ENCODE results near the gene ZRANB1.

Gene ZRANB1

GRCh38 chr10:125015356-125015944 is 73.5 kb downstream of the ZRANB1 start:
- H3K9me3 Mint-ChIP-seq = no peaks in the 10 kb centered on the region

GRCh38 chr10:125016123-125016522 is 74.2 kb downstream of the ZRANB1 start:
- Mint-ChIP-seq H3K27me3 (peaks cover 48% of the 10 kb centered on the region), H3K4me1 (peaks cover 10% of the 10 kb centered on the region), H3K27ac (no peak overlapping the region), H3K36me3 (no peaks in the 10 kb centered on the region), H3K4me3 (no peak overlapping the region), H3K9me3 (no peaks in the 10 kb centered on the region)
- CTCF ChIA-PET = no interaction called here
- DNase-seq = no peak

More at GRCh38 chr10:125015356-125015944, 73.5 kb downstream of the ZRANB1 start:
- H3K27ac Mint-ChIP-seq = no peak overlapping the region
- H3K36me3 Mint-ChIP-seq = no peaks in the 10 kb centered on the region
- CTCF ChIA-PET = no interaction called here
- H3K4me1 Mint-ChIP-seq = peaks cover 10% of the 10 kb centered on the region
- DNase-seq = peak; percentile 39
- no peak overlapping the region for H3K4me3 Mint-ChIP-seq
- H3K27me3 Mint-ChIP-seq = peaks cover 49% of the 10 kb centered on the region

GRCh38 chr10:125016611-125017202 is 74.8 kb downstream of the ZRANB1 start:
- CTCF ChIA-PET = interaction anchor here (1.2 kb wide), 1 partner anchor 31 kb away, joined by 4 read pairs; no protein-coding TSS in a partner anchor
- Mint-ChIP-seq H3K27ac (no peak overlapping the region), H3K4me3 (no peak overlapping the region), H3K4me1 (peaks cover 10% of the 10 kb centered on the region), H3K9me3 (no peaks in the 10 kb centered on the region), H3K27me3 (peaks cover 46% of the 10 kb centered on the region), H3K36me3 (no peaks in the 10 kb centered on the region)
- no peak for DNase-seq

- CTCF ChIA-PET = interaction anchor here (1.2 kb wide), 1 partner anchor 30 kb away, joined by 4 read pairs; no protein-coding TSS in a partner anchor
- Mint-ChIP-seq H3K27ac (no peak overlapping the region), H3K4me3 (no peak overlapping the region), H3K27me3 (peaks cover 41% of the 10 kb centered on the region), H3K4me1 (peaks cover 10% of the 10 kb centered on the region), H3K9me3 (no peaks in the 10 kb centered on the region), H3K36me3 (no peaks in the 10 kb centered on the region)
- DNase-seq = no peak
Measured at GRCh38 chr10:125017547-125018298, 75.8 kb downstream of the ZRANB1 start.

- CTCF ChIA-PET = no interaction called here
- Mint-ChIP-seq H3K36me3 (no peaks in the 10 kb centered on the region), H3K9me3 (no peaks in the 10 kb centered on the region), H3K4me3 (no peak overlapping the region), H3K4me1 (peaks cover 10% of the 10 kb centered on the region), H3K27ac (no peak overlapping the region), H3K27me3 (peaks cover 37% of the 10 kb centered on the region)
- DNase-seq = no peak
Measured at GRCh38 chr10:125018576-125019143, 76.7 kb downstream of the ZRANB1 start.

- Mint-ChIP-seq H3K4me1 (peaks cover 2% of the 10 kb centered on the region), H3K4me3 (no peak overlapping the region), H3K27ac (no peak overlapping the region), H3K9me3 (no peaks in the 10 kb centered on the region), H3K36me3 (no peaks in the 10 kb centered on the region), H3K27me3 (peaks cover 21% of the 10 kb centered on the region)
- CTCF ChIA-PET = interaction anchor here (0.9 kb wide), 1 partner anchor 9 kb away, joined by 3 read pairs; no protein-coding TSS in a partner anchor
- DNase-seq = no peak
Measured at GRCh38 chr10:125020386-125020785, 78.5 kb downstream of the ZRANB1 start.

- Mint-ChIP-seq H3K4me1 (no peaks in the 10 kb centered on the region), H3K27ac (no peak overlapping the region), H3K9me3 (no peaks in the 10 kb centered on the region), H3K36me3 (no peaks in the 10 kb centered on the region), H3K4me3 (no peak overlapping the region), H3K27me3 (peaks cover 18% of the 10 kb centered on the region)
- CTCF ChIA-PET = interaction anchor here (0.9 kb wide), 1 partner anchor 8 kb away, joined by 3 read pairs; no protein-coding TSS in a partner anchor
- no peak for DNase-seq
Measured at GRCh38 chr10:125020871-125021270, 78.9 kb downstream of the ZRANB1 start.

GRCh38 chr10:125021686-125022344 is 79.9 kb downstream of the ZRANB1 start:
- Mint-ChIP-seq H3K27me3 (peaks cover 18% of the 10 kb centered on the region), H3K36me3 (no peaks in the 10 kb centered on the region), H3K27ac (no peak overlapping the region), H3K4me3 (no peak overlapping the region), H3K4me1 (no peaks in the 10 kb centered on the region), H3K9me3 (no peaks in the 10 kb centered on the region)
- CTCF ChIA-PET = no interaction called here
- no peak for DNase-seq

- no peak for DNase-seq
- H3K36me3 Mint-ChIP-seq = no peaks in the 10 kb centered on the region
- no peaks in the 10 kb centered on the region for H3K9me3 Mint-ChIP-seq
- peaks cover 15% of the 10 kb centered on the region for H3K27me3 Mint-ChIP-seq
- no peak overlapping the region for H3K4me3 Mint-ChIP-seq
- H3K4me1 Mint-ChIP-seq = no peaks in the 10 kb centered on the region
- CTCF ChIA-PET = no interaction called here
- no peak overlapping the region for H3K27ac Mint-ChIP-seq
Measured at GRCh38 chr10:125022671-125023070, 80.7 kb downstream of the ZRANB1 start.

GRCh38 chr10:125023255-125023654 is 81.3 kb downstream of the ZRANB1 start:
- DNase-seq = no peak
- Mint-ChIP-seq H3K27ac (no peak overlapping the region), H3K27me3 (peaks cover 9% of the 10 kb centered on the region), H3K4me1 (no peaks in the 10 kb centered on the region), H3K9me3 (no peaks in the 10 kb centered on the region), H3K4me3 (no peak overlapping the region), H3K36me3 (no peaks in the 10 kb centered on the region)
- CTCF ChIA-PET = no interaction called here

GRCh38 chr10:125023862-125024496 is 82.1 kb downstream of the ZRANB1 start:
- Mint-ChIP-seq H3K27ac (no peak overlapping the region), H3K4me3 (no peak overlapping the region), H3K36me3 (no peaks in the 10 kb centered on the region), H3K9me3 (no peaks in the 10 kb centered on the region), H3K4me1 (no peaks in the 10 kb centered on the region), H3K27me3 (peaks cover 3% of the 10 kb centered on the region)
- no peak for DNase-seq
- CTCF ChIA-PET = no interaction called here

- no peaks in the 10 kb centered on the region for H3K4me1 Mint-ChIP-seq
- H3K27me3 Mint-ChIP-seq = peaks cover 3% of the 10 kb centered on the region
Measured at GRCh38 chr10:125024497-125025234, 82.7 kb downstream of the ZRANB1 start.

GRCh38 chr10:125025341-125025740 is 83.4 kb downstream of the ZRANB1 start:
- H3K4me3 Mint-ChIP-seq = no peak overlapping the region
- H3K27ac Mint-ChIP-seq = no peak overlapping the region
- H3K36me3 Mint-ChIP-seq = no peaks in the 10 kb centered on the region
- no peaks in the 10 kb centered on the region for H3K4me1 Mint-ChIP-seq
- CTCF ChIA-PET = no interaction called here
- DNase-seq = no peak
- H3K9me3 Mint-ChIP-seq = no peaks in the 10 kb centered on the region
- peaks cover 3% of the 10 kb centered on the region for H3K27me3 Mint-ChIP-seq

More at GRCh38 chr10:125024497-125025234, 82.7 kb downstream of the ZRANB1 start:
- H3K36me3 Mint-ChIP-seq = no peaks in the 10 kb centered on the region
- H3K4me3 Mint-ChIP-seq = no peak overlapping the region
- no peaks in the 10 kb centered on the region for H3K9me3 Mint-ChIP-seq
- no peak for DNase-seq
- CTCF ChIA-PET = no interaction called here
- no peak overlapping the region for H3K27ac Mint-ChIP-seq
